Activated CD4-positive, alpha-beta T cell treated with anti-CD3 and anti-CD28 coated beads, Interleukin-2, amount 10 ng/mL, durations not matched to agents 7 days and 5 days (primary cell): ENCODE results near the gene BTC. TPM values are rescaled to one million over a fixed set of nuclear protein-coding genes. Genes with fewer than 3 reads are reported as not detected.

ENCODE experiments used
- total RNA-seq, 2 experiments: library from RNA; stranded (reverse); gene quantifications; one replicate each; pipeline ENCODE4 v1.2.3, GENCODE V29; 2021

The BTC gene
- total RNA-seq, 2 experiments from 2014 or later = not detected

Other genes with a start within 250 kb of the BTC start
- gene PARM1, start 138.6 kb upstream of the BTC start, total RNA-seq = not detected